Neural progenitor cell (in vitro differentiated cells): ENCODE data around the gene DACH1. TPM values are rescaled to one million over a fixed set of nuclear protein-coding genes. Genes with fewer than 3 reads are reported as not detected.

Experiments used
- DNase-seq: peaks from one replicate; pipeline ENCODE4 v3.0.0-alpha.2; 2016; ENCODE audit warnings: low spot score
- H2AFZ ChIP-seq: fragments of 200-600 bp; sonication (generic); replicated peaks from 2 replicates; pipeline ENCODE4 v1.6.1; 2016; ENCODE audit warnings: antibody characterized with exemption
- H3F3A ChIP-seq: fragments of 200-600 bp; sonication (generic); 2 replicates; pipeline ENCODE4 v1.6.1; 2016; ENCODE audit warnings: antibody characterized with exemption, low read depth
- H3K27ac ChIP-seq: fragments of 200-600 bp; sonication (generic); 2 replicates; pipeline ENCODE4 v1.5.1; 2016; ENCODE audit warnings: mild to moderate bottlenecking
- H3K27me3 ChIP-seq: fragments of 200-600 bp; sonication (generic); 2 replicates; pipeline ENCODE4 v1.6.1; 2016; ENCODE audit warnings: mild to moderate bottlenecking, moderate library complexity
- H3K36me3 ChIP-seq: fragments of 200-600 bp; sonication (generic); 2 replicates; pipeline ENCODE4 v1.5.1; 2016
- H3K4me1 ChIP-seq: fragments of 200-600 bp; sonication (generic); 2 replicates; pipeline ENCODE4 v1.6.1; 2016; ENCODE audit warnings: mixed run types
- H3K4me2 ChIP-seq: fragments of 200-600 bp; sonication (generic); 2 replicates; pipeline ENCODE4 v1.6.1; 2016
- H3K4me3 ChIP-seq: fragments of 200-600 bp; sonication (generic); 2 replicates; pipeline ENCODE4 v1.5.1; 2016
- H3K79me2 ChIP-seq: fragments of 200-600 bp; sonication (generic); 2 replicates; pipeline ENCODE4 v1.6.1; 2016; ENCODE audit warnings: low read depth
- H3K9ac ChIP-seq: fragments of 200-600 bp; sonication (generic); 2 replicates; pipeline ENCODE4 v1.6.1; 2016
- H3K9me3 ChIP-seq: fragments of 200-600 bp; sonication (generic); 2 replicates; pipeline ENCODE4 v1.5.1; 2016; ENCODE audit warnings: low read depth
- H4K20me1 ChIP-seq: fragments of 200-600 bp; sonication (generic); 2 replicates; pipeline ENCODE4 v1.6.1; 2016; ENCODE audit warnings: low read depth
- H3K27ac Mint-ChIP-seq: 3 replicates; pipeline ENCODE4 v1.8.0; 2021; ENCODE audit warnings: mixed read lengths
- H3K27me3 Mint-ChIP-seq: 2 replicates; pipeline ENCODE4 v1.8.0; 2022; ENCODE audit warnings: low read depth, mild to moderate bottlenecking, inconsistent platforms, moderate library complexity, mixed read lengths; ENCODE audit not compliant: insufficient read depth
- H3K36me3 Mint-ChIP-seq: 3 replicates; pipeline ENCODE4 v1.8.0; 2021; ENCODE audit warnings: mixed read lengths
- H3K4me1 Mint-ChIP-seq: 3 replicates; pipeline ENCODE4 v1.8.0; 2021; ENCODE audit warnings: mixed read lengths
- H3K4me3 Mint-ChIP-seq: 3 replicates; pipeline ENCODE4 v1.8.0; 2021; ENCODE audit warnings: mild to moderate bottlenecking, moderate library complexity, mixed read lengths
- H3K9me3 Mint-ChIP-seq: 3 replicates; pipeline ENCODE4 v1.8.0; 2020; ENCODE audit warnings: mixed read lengths
- EZH2 ChIP-seq: fragments of 200-600 bp; sonication (generic); IDR thresholded peaks from 2 replicates; pipeline ENCODE4 v1.6.1; 2017; ENCODE audit warnings: antibody characterized with exemption, mild to moderate bottlenecking, moderate library complexity
- EZH2phosphoT487 ChIP-seq: fragments of 200-600 bp; sonication (generic); IDR thresholded peaks from 2 replicates; pipeline ENCODE4 v1.6.1; 2017; ENCODE audit warnings: antibody characterized with exemption
- total RNA-seq: library from RNA; depleted of rRNA; stranded (reverse); fragments of >200 nt; gene quantifications from 2 replicates; pipeline ENCODE4 v1.2.3, GENCODE V29; 2015; ENCODE audit warnings: low replicate concordance
- TF ChIP-seq, protein P1 (sequence below): fragments of 200-600 bp; sonication (generic); IDR thresholded peaks from 2 replicates; pipeline ENCODE4 v1.5.1; 2017; ENCODE audit warnings: antibody characterized with exemption, mild to moderate bottlenecking

Gene DACH1
- total RNA-seq, 1 donor from 2014 or later, result 27.6 TPM

DNA sequence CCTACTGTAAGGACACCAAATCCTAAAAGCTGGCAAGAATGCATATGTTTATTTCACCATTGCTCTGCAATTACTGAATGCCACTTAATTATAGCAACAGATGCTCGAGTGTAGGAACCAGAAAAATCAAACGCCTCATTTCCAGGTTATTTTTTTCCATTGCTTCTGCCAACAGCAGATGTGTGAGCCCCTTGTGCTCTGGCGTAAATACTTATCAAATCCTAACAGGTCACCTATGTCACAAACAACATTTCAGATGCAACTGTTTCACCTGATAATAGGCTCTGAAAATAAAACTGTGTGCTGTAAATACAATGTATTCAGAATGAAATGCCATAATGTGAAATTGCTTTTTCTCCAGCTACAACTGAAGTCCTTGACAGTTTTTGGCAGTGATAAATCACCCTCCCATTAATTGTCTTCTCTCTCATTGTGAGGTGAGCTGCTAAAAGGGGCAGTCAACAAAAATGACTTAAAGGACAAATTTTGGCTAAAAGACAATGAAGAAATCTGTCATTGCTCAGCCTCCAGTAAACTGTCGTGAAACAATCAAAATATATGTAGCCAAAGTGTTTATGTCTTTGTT, 344.0 kb downstream of the DACH1 start:
- Histone ChIP-seq H4K20me1 (no peaks in the 10 kb centered on the region), H3K9ac (no peak overlapping the region), H3K27ac (no peak overlapping the region), H3K9me3 (no peaks in the 10 kb centered on the region), H3K79me2 (no peaks in the 10 kb centered on the region), H3K4me1 (no peaks in the 10 kb centered on the region), H3F3A (no peaks in the 10 kb centered on the region), H2AFZ (no peak overlapping the region), H3K36me3 (no peaks in the 10 kb centered on the region), H3K4me2 (no peak overlapping the region), H3K4me3 (no peak overlapping the region), H3K27me3 (no peaks in the 10 kb centered on the region)
- TF ChIP-seq EZH2 (no peak), EZH2phosphoT487 (no peak)
- TF ChIP-seq, protein P1, sequence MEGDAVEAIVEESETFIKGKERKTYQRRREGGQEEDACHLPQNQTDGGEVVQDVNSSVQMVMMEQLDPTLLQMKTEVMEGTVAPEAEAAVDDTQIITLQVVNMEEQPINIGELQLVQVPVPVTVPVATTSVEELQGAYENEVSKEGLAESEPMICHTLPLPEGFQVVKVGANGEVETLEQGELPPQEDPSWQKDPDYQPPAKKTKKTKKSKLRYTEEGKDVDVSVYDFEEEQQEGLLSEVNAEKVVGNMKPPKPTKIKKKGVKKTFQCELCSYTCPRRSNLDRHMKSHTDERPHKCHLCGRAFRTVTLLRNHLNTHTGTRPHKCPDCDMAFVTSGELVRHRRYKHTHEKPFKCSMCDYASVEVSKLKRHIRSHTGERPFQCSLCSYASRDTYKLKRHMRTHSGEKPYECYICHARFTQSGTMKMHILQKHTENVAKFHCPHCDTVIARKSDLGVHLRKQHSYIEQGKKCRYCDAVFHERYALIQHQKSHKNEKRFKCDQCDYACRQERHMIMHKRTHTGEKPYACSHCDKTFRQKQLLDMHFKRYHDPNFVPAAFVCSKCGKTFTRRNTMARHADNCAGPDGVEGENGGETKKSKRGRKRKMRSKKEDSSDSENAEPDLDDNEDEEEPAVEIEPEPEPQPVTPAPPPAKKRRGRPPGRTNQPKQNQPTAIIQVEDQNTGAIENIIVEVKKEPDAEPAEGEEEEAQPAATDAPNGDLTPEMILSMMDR, result no peak
- Mint-ChIP-seq H3K27me3 (no peaks in the 10 kb centered on the region), H3K4me1 (no peaks in the 10 kb centered on the region), H3K9me3 (no peaks in the 10 kb centered on the region), H3K4me3 (no peak overlapping the region), H3K27ac (no peak overlapping the region), H3K36me3 (peaks cover 4% of the 10 kb centered on the region)
- no peak for DNase-seq

DNA sequence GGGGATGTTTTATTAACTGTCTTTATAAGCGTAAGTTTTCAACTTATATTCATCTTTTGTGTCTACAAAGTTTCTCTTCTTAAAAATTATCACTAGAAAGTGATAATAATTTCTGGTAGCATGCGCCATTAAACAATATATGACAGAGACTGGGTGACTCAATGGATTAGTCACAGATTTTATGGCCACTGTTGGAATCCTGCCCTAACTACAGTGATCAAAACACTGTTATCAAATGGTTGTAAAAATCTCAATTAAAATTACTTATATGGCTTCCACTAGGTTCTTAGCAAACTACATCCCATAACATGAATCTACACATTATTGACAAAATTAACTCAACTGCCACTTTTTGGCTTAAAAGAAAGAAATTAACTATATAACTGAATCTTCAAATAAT, 350.0 kb downstream of the DACH1 start:
- no peak for DNase-seq

DNA sequence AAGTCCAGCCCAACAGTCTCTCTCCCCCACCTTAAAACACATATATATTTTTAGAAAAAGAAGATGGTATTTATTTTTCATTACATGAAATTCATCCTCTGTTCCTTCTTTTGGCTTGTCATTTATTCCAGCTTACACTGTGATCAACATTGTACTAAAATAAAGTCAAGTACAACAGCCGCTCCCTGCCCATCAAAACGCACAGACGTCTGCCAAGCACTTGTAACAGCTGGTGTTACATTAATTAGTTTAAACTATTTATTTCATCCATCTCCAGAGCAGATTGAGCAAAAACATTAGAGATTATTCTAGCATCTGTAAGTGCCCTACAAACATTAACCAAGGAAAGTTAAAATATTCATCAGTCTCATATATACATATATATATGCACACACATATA, 350.5 kb downstream of the DACH1 start:
- no peak overlapping the region for H2AFZ ChIP-seq
- H3K4me1 Mint-ChIP-seq, result no peaks in the 10 kb centered on the region
- no peaks in the 10 kb centered on the region for H3K36me3 ChIP-seq
- H3K4me2 ChIP-seq, result no peak overlapping the region
- H3K9me3 Mint-ChIP-seq, result no peaks in the 10 kb centered on the region
- no peak for TF ChIP-seq EZH2
- TF ChIP-seq, protein P1, result no peak
- no peak for TF ChIP-seq EZH2phosphoT487
- no peak overlapping the region for H3K27ac ChIP-seq
- H3K27ac Mint-ChIP-seq, result no peak overlapping the region
- H3K27me3 Mint-ChIP-seq, result peaks cover 2% of the 10 kb centered on the region
- no peaks in the 10 kb centered on the region for H3K9me3 ChIP-seq
- no peaks in the 10 kb centered on the region for H3K27me3 ChIP-seq
- H3F3A ChIP-seq, result no peaks in the 10 kb centered on the region
- H3K79me2 ChIP-seq, result no peaks in the 10 kb centered on the region
- no peak overlapping the region for H3K4me3 Mint-ChIP-seq
- H4K20me1 ChIP-seq, result no peaks in the 10 kb centered on the region
- H3K4me3 ChIP-seq, result no peak overlapping the region
- no peak overlapping the region for H3K9ac ChIP-seq
- DNase-seq, result no peak
- no peaks in the 10 kb centered on the region for H3K36me3 Mint-ChIP-seq
- peaks cover 5% of the 10 kb centered on the region for H3K4me1 ChIP-seq

More for the DNA sequence above, 350.0 kb downstream of the DACH1 start:
- Mint-ChIP-seq H3K4me3 (no peak overlapping the region), H3K27me3 (peaks cover 2% of the 10 kb centered on the region), H3K4me1 (no peaks in the 10 kb centered on the region), H3K36me3 (no peaks in the 10 kb centered on the region), H3K27ac (no peak overlapping the region), H3K9me3 (no peaks in the 10 kb centered on the region)
- TF ChIP-seq, protein P1, result no peak
- TF ChIP-seq EZH2, result no peak
- TF ChIP-seq EZH2phosphoT487, result no peak
- Histone ChIP-seq H3K4me1 (peaks cover 5% of the 10 kb centered on the region), H3K9ac (no peak overlapping the region), H3K79me2 (no peaks in the 10 kb centered on the region), H3K4me2 (no peak overlapping the region), H3K4me3 (no peak overlapping the region), H3K9me3 (no peaks in the 10 kb centered on the region), H2AFZ (no peak overlapping the region), H3K27ac (no peak overlapping the region), H3K36me3 (no peaks in the 10 kb centered on the region), H3F3A (no peaks in the 10 kb centered on the region), H4K20me1 (no peaks in the 10 kb centered on the region), H3K27me3 (no peaks in the 10 kb centered on the region)
